Esophagus muscularis mucosa (tissue), 4 donors: ENCODE measurements around the gene PCDHA2. TPM values are rescaled to one million over a fixed set of nuclear protein-coding genes. Genes with fewer than 3 reads are reported as not detected.
A peak's percentile ranks its signal among the peaks of the same experiment; 100 is the strongest.

Source experiments
- DNase-seq: peaks from one replicate; pipeline ENCODE4 v3.0.0-alpha.2; 2017; ENCODE audit errors: extremely low spot score
- H3K27ac ChIP-seq, 4 donors: fragments of 200-600 bp; sonication (generic); replicated peaks in 1 of 4; 1 replicate in 3 of 4; 2 replicates in 1 of 4; pipeline ENCODE4 v1.5.1; 2016 to 2019; ENCODE audit warnings: mild to moderate bottlenecking in 1 of 4
- H3K27me3 ChIP-seq, 4 donors: fragments of 200-600 bp; sonication (generic); one replicate each; pipeline versions ENCODE4 v1.5.1 to v1.6.0; 2016 to 2019
- H3K36me3 ChIP-seq, 4 donors: fragments of 200-600 bp; sonication (generic); one replicate each; pipeline ENCODE4 v1.5.1; 2016 to 2019
- H3K4me1 ChIP-seq, 4 donors: fragments of 200-600 bp; sonication (generic); one replicate each; pipeline ENCODE4 v1.5.1; 2016 to 2019
- H3K4me3 ChIP-seq, 4 donors: fragments of 200-600 bp; sonication (generic); 1 replicate in 2 of 4; 2 replicates in 2 of 4; pipeline ENCODE4 v1.5.1; 2016 to 2019; ENCODE audit warnings: mild to moderate bottlenecking in 4 of 4, moderate library complexity in 1 of 4
- H3K9me3 ChIP-seq, 4 donors: fragments of 200-600 bp; sonication (generic); 1 replicate in 3 of 4; 2 replicates in 1 of 4; pipeline ENCODE4 v1.5.1; 2016 to 2019
- EP300 ChIP-seq: sonication (generic); formaldehyde crosslinking; IDR thresholded peaks from one replicate; pipeline ENCODE4 v1.6.1; 2017; ENCODE audit warnings: antibody characterized with exemption
- POLR2A ChIP-seq: fragments of 450-650 bp; IDR thresholded peaks from one replicate; pipeline ENCODE4 v1.6.1; 2017; ENCODE audit warnings: antibody characterized with exemption, moderate library complexity, mild to moderate bottlenecking, low read depth
- POLR2AphosphoS5 ChIP-seq, 2 donors: sonication (generic); formaldehyde crosslinking; IDR thresholded peaks; one replicate each; pipeline ENCODE4 v1.6.1; 2017; ENCODE audit warnings: antibody characterized with exemption in 2 of 2
- WGBS: methylation state at CpG from one replicate; pipeline ENCODE4 v1.1.5; 2018; 5-methylcytosine and 5-hydroxymethylcytosine counted together
- intact Hi-C: fragments of 100-400 bp; cut with DNase I; formaldehyde crosslinking; loops from one replicate; pipeline ENCODE4 v1.15.1; 2023
- total RNA-seq, 4 donors: library from RNA; depleted of rRNA; stranded (reverse); fragments of >200 nt; gene quantifications; one replicate each; pipeline versions ENCODE4 v1.1.0 to v1.2.1, GENCODE V29; 2016
- TF ChIP-seq, protein P1 (sequence below), 3 experiments: fragments of 200-600 bp in 2 of 3; fragments of 450-650 bp in 1 of 3; sonication (generic) in 2 of 3; IDR thresholded peaks; one replicate each; pipeline ENCODE4 v1.5.1; 2017 to 2019; ENCODE audit warnings: antibody characterized with exemption in 3 of 3, mild to moderate bottlenecking in 2 of 3, moderate library complexity in 1 of 3

The PCDHA2 gene
- under 1 TPM in 3 of 4 donors, not detected in 1; 0.13 to 0.42 (median 0.34) TPM for total RNA-seq

DNA sequence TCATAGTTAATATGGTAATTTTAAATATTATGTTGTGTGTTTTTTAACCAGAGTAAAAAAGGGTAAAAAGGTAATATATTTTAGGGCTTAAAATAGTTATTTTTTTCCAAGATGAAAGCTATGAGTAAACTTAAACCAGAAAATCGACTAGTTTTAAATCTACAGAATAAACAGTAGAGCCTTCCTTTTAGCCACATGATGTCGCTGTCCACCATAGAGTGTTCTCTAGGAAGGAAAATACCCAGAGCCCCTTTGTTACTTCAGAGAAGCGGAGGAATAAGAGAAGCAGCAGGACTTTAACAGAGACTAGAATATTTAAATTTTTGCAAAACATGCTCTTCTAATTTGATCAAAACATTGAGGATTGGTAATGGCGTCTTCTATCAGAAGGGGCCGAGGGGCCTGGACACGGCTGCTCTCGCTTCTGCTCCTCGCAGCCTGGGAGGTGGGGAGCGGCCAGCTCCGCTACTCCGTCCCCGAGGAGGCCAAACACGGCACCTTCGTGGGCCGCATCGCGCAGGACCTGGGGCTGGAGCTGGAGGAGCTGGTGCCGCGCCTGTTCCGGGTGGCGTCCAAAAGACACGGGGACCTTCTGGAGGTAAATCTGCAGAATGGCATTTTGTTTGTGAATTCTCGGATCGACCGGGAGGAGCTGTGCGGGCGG, at the start of gene PCDHA2:
Gene PCDHA2 (plus strand): TSS at position 258 of the 664 bp plus-strand sequence.
- H3K4me1 ChIP-seq: no peaks in the 10 kb centered on the region
- H3K27me3 ChIP-seq: peaks cover 0 to 60% (median 0%) of the 10 kb centered on the region in 4 donors
- no peak within 1 kb of the TSS for H3K27ac ChIP-seq
- H3K36me3 ChIP-seq: no peaks in the 10 kb centered on the region
- 25% methylated on average over 19 of the region's 27 CpGs for WGBS
- TF ChIP-seq EP300 (no peak), POLR2A (no peak), POLR2AphosphoS5 (IDR thresholded peaks at IDR 0.05) (no peak)
- TF ChIP-seq, protein P1, sequence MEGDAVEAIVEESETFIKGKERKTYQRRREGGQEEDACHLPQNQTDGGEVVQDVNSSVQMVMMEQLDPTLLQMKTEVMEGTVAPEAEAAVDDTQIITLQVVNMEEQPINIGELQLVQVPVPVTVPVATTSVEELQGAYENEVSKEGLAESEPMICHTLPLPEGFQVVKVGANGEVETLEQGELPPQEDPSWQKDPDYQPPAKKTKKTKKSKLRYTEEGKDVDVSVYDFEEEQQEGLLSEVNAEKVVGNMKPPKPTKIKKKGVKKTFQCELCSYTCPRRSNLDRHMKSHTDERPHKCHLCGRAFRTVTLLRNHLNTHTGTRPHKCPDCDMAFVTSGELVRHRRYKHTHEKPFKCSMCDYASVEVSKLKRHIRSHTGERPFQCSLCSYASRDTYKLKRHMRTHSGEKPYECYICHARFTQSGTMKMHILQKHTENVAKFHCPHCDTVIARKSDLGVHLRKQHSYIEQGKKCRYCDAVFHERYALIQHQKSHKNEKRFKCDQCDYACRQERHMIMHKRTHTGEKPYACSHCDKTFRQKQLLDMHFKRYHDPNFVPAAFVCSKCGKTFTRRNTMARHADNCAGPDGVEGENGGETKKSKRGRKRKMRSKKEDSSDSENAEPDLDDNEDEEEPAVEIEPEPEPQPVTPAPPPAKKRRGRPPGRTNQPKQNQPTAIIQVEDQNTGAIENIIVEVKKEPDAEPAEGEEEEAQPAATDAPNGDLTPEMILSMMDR (IDR thresholded peaks at IDR 0.05): peak in 1 of 3 experiments; percentile 8
- H3K9me3 ChIP-seq: peaks cover 0 to 64% (median 47%) of the 10 kb centered on the region in 4 donors
- no peak for DNase-seq
- peak within 1 kb of the TSS in 3 of 4 donors; percentile 29 to 38 (median 37) for H3K4me3 ChIP-seq
- intact Hi-C loops: no loop called here

DNA sequence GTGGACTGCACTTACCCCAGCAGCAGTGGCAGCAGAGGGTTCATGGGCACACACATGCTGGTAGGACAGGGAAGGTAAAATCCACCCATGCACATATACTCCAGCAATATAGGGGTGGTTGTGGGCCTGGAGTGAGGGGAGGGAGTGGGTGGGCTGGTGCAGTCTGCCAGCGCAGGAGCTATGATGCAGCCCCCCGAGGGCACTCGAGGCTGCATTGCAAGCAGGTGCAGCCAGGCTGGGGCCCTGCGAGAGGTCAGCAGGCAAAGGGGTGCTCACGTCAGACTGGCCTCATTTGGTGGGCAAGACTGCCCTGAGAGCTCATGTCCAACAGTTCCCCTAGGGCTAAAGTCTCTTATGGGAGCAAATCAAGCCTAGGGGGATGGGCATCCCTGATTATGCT, 41.1 kb upstream of the PCDHA2 start:
- H3K4me1 ChIP-seq: no peaks in the 10 kb centered on the region
- H3K36me3 ChIP-seq: no peaks in the 10 kb centered on the region
- DNase-seq: no peak
- intact Hi-C loops: no loop called here
- no peak overlapping the region for H3K4me3 ChIP-seq
- H3K27me3 ChIP-seq: peaks cover 0 to 10% (median 0%) of the 10 kb centered on the region in 4 donors
- no CpG with 5 or more reads among the region's 5 CpGs for WGBS
- TF ChIP-seq, protein P1 (IDR thresholded peaks at IDR 0.05): no peak
- no peak for TF ChIP-seq POLR2A
- no peak for TF ChIP-seq POLR2AphosphoS5 (IDR thresholded peaks at IDR 0.05)
- TF ChIP-seq EP300: no peak
- peaks cover 0 to 74% (median 66%) of the 10 kb centered on the region in 4 donors for H3K9me3 ChIP-seq
- H3K27ac ChIP-seq: no peak overlapping the region

DNA sequence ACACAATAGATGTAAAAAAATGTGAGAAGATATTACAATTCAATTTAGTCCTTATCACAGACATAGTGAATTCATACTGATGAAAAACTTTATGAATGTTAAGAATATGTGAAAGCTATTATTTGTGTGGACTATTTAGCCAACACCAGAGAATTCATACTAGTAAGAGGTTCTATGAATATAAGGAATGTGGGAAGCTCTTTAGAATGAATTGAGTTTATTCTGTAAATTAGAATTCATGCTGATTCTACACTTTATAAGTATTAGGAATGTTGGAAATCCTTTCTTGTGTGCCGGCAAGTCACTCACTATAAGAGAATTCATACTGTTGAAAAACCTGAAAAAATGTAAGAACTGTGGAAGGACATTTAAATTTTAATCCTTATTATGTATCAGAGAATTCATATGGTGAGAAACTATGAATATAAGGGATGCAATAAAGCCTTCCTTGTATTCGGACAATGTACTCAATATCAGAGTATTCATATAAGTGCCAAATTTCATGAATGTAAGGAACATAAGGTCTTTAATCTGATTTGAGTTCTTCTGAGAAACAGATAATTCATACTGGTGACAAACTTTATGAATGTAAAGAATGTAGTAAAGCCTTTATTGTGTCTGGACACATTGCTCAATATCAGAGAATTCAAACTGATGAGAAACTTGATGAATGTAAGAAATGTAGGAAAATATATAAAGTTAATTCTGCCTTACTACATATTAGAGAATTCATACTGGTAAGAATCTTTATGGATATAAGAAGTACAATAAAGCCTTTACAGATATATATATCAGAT, 30.3 kb upstream of the PCDHA2 start:
- DNase-seq: no peak
- Histone ChIP-seq H3K4me1 (no peaks in the 10 kb centered on the region), H3K9me3 (peaks cover 0 to 99% (median 94%) of the 10 kb centered on the region in 4 donors), H3K27ac (no peak overlapping the region), H3K27me3 (no peaks in the 10 kb centered on the region), H3K36me3 (no peaks in the 10 kb centered on the region), H3K4me3 (no peak overlapping the region)
- 94% methylated on average over 2 of the region's 2 CpGs for WGBS
- TF ChIP-seq EP300 (no peak), POLR2A (no peak), POLR2AphosphoS5 (IDR thresholded peaks at IDR 0.05) (no peak)
- TF ChIP-seq, protein P1 (IDR thresholded peaks at IDR 0.05): no peak
- intact Hi-C loops: no loop called here

DNA sequence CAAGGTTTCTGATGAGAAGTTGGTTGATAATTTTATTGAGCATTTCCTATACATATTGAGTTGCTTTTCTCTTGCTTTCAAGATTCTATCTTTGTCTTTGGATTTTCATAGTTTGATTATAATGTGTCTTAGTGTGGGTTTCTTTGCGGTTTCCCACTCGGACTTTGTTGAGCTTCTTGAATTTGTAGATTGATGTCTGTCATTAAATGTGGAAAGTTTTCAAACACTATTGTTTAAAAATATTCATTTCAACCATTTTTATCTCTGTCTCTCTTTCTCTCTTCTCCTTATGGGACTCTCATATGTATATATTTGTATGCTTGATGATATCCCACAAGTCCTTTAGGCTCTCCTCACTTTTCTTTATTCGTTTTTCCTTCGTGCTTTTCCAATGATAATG, 27.2 kb upstream of the PCDHA2 start:
- no peak overlapping the region for H3K27ac ChIP-seq
- no peak for DNase-seq
- intact Hi-C loops: no loop called here
- 68% methylated on average over 4 of the region's 4 CpGs for WGBS
- H3K9me3 ChIP-seq: peaks cover 4 to 86% (median 79%) of the 10 kb centered on the region in 4 donors
- H3K27me3 ChIP-seq: no peaks in the 10 kb centered on the region
- no peaks in the 10 kb centered on the region for H3K36me3 ChIP-seq
- no peak overlapping the region for H3K4me3 ChIP-seq
- no peak for TF ChIP-seq POLR2AphosphoS5 (IDR thresholded peaks at IDR 0.05)
- TF ChIP-seq, protein P1 (IDR thresholded peaks at IDR 0.05): no peak
- no peak for TF ChIP-seq EP300
- TF ChIP-seq POLR2A: no peak
- no peaks in the 10 kb centered on the region for H3K4me1 ChIP-seq
